Caki2 (cell line): ENCODE results near the gene MSH4. TPM values are rescaled to one million over a fixed set of nuclear protein-coding genes. Genes with fewer than 3 reads are reported as not detected.
"Not testable (repeated sequence)": the region's sequence is repeated elsewhere in the genome, so short reads cannot be mapped to it uniquely, and the experiment has no call there.

ENCODE experiments used
- DNase-seq: peaks from one replicate; pipeline ENCODE4 v3.0.0-alpha.2; 2015; ENCODE audit warnings: low read depth
- in situ Hi-C: cut with HindIII; loops from 2 replicates; pipeline ENCODE4 v1.10.0; 2016; ENCODE audit warnings: low sequenced_read_pairs, low pct_unique_long_range_greater_than_20kb, mixed read lengths
- total RNA-seq: library from RNA; depleted of rRNA; stranded (reverse); fragments of >200 nt; shearing (Covaris generic); gene quantifications from 2 replicates; pipeline ENCODE4 v1.2.3, GENCODE V29; 2014; ENCODE audit warnings: low replicate concordance; rRNA removed

Gene MSH4
- not detected in 2 replicates for total RNA-seq

DNA sequence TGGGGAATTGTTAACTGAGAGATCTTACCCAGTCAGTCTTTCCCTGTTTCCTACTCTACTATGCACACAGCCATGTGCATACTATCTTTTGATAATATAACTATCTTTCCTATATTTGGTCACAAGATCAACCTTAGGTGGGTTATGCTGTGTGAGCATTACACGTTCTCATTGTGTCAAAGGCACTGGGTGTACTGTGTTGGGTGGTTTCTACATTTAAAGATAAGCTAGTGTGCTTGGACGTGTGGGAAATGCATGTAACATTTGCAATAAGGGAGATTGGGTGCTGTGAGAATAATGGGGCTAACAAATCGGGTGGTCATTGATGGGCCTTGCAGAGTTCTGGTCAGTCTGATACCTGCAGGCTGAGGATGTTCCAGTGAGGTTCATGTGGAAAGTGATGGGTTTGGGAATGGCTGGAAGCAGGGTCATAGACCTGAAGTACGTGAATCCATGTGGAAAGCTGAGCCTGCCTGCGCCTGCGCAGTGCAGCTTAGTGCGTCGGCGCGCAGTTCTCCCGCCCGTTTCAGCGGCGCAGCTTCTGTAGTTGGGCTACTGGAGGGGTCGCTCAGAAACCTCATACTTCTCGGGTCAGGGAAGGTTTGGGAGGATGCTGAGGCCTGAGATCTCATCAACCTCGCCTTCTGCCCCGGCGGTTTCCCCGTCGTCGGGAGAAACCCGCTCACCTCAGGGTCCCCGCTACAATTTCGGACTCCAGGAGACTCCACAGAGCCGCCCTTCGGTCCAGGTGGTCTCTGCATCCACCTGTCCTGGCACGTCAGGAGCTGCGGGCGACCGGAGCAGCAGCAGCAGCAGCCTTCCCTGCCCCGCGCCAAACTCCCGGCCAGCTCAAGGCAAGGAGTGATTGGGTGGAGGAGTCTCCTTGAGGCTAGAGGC is at the start of gene MSH4:
MSH4 (plus strand) TSS at position 507 of the 897 bp plus-strand sequence; CDS start at position 611, 104 bp downstream.
- in situ Hi-C loops, result no loop called here
- no peak for DNase-seq

GRCh38 chr1:75757210-75757609 is 39.5 kb upstream of the MSH4 start:
- DNase-seq, in situ Hi-C loops: not testable (repeated sequence)

GRCh38 chr1:75758543-75758942 is 38.1 kb upstream of the MSH4 start:
- DNase-seq, in situ Hi-C loops: not testable (repeated sequence)

DNA sequence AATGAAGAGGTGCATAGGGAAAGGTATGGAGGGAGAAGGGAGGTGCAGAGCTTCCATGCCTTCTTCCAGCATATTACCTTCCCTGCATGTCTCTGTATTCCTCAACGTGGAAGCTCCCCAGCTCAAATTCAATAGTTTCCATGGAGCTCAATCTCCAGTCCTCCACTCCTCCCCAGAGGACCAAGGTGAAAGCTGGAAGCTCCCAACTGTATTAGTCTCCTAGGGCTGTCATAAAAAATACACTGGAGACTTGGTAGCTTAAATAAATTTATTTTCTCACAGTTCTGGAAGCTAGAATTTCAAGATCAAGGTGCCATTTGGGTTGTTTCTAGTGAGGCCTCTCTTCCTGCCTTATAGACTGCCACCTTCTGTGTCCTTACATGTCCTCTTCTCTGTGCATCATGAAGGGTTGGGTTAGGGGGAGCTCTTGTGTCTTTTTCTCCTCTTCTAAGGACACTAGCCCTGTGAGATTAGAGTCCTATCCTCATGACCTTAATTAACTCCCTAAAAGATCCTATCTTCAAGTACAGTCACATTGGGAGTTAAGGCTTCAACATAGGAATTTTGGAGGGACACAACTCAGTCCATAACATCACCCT is 32.5 kb upstream of the MSH4 start:
- in situ Hi-C loops, result no loop called here

DNA sequence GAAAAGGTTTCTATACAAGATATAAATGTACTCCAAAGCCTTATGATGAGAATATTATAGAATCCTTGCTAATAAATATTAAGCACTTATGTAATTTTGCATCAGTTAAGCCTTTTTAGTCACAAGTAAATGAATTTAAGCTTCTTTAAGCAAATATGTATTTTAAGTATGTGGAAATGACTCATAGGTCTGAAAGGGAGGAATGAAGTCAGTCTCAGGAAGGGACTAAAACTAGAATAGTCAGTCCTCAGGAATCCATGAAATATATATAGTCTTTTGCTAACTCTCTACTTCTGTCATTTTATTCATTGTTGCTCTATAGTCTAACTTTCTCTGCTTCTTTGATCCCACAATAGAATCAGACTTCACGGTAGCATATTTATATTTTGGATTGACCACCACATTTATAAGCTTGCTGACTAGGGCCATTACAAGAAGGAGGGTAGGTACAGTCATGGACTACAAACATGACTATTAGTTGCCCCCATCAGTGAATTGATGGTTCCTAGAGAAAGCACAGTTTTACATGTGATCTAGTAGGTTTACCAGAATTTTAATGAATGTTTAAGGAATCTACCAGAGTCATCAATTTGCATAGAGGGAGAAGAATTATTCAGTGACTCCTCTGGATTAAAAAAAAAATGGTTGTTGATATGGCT is 30.9 kb upstream of the MSH4 start:
- in situ Hi-C loops, result no loop called here
- no peak for DNase-seq

More for the DNA sequence above, 32.5 kb upstream of the MSH4 start:
- no peak for DNase-seq

GRCh38 chr1:75768016-75768415 is 28.7 kb upstream of the MSH4 start:
- no peak for DNase-seq
- in situ Hi-C loops, result no loop called here

- no peak for DNase-seq
- in situ Hi-C loops, result no loop called here
Observed at GRCh38 chr1:75770761-75771160, 25.9 kb upstream of the MSH4 start.

GRCh38 chr1:75771978-75772377 is 24.7 kb upstream of the MSH4 start:
- DNase-seq, result no peak
- in situ Hi-C loops, result no loop called here

DNA sequence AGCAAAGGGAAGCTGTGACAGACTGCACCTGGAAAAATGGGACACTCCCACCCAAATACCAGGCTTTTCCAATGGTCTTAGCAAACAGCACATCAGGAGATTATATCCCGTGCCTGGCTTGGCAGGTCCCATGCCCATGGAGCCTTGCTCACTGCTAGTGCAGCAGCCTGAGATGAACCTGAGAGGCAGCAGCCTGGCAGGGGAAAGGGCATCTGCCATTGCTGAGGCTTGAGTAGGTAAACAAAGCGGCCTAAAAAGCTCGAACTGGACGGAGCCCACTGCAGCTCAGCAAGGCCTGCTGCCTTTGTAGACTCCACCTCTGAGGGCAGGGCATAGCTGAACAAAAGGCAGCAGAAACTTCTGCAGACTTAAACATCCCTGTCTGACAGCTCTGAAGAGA is 18.9 kb upstream of the MSH4 start:
- in situ Hi-C loops, DNase-seq: not testable (repeated sequence)

- DNase-seq, in situ Hi-C loops: not testable (repeated sequence)
Observed at GRCh38 chr1:75778694-75779093, 18.0 kb upstream of the MSH4 start.

- DNase-seq, in situ Hi-C loops: not testable (repeated sequence)
Observed at GRCh38 chr1:75780183-75780582, 16.5 kb upstream of the MSH4 start.

DNA sequence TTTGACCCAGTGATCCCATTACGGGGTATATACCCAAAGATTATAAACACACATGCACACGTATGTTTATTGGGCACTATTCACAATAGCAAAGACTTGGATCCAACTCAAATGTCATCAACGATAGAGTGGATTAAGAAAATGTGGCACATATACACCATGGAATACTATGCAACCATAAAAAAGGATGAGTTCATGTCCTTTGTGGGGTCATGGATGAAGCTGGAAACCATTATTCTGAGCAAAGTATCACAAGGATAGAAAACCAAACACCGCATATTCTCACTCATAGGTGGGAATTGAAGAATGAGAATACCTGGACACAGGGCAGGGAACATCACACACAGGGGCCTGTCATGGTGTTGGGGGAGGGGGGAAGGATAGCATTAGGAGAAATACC is 12.8 kb upstream of the MSH4 start:
- in situ Hi-C loops, DNase-seq: not testable (repeated sequence)

GRCh38 chr1:75785320-75785982 is 11.2 kb upstream of the MSH4 start:
- no peak for DNase-seq
- in situ Hi-C loops, result no loop called here

DNA sequence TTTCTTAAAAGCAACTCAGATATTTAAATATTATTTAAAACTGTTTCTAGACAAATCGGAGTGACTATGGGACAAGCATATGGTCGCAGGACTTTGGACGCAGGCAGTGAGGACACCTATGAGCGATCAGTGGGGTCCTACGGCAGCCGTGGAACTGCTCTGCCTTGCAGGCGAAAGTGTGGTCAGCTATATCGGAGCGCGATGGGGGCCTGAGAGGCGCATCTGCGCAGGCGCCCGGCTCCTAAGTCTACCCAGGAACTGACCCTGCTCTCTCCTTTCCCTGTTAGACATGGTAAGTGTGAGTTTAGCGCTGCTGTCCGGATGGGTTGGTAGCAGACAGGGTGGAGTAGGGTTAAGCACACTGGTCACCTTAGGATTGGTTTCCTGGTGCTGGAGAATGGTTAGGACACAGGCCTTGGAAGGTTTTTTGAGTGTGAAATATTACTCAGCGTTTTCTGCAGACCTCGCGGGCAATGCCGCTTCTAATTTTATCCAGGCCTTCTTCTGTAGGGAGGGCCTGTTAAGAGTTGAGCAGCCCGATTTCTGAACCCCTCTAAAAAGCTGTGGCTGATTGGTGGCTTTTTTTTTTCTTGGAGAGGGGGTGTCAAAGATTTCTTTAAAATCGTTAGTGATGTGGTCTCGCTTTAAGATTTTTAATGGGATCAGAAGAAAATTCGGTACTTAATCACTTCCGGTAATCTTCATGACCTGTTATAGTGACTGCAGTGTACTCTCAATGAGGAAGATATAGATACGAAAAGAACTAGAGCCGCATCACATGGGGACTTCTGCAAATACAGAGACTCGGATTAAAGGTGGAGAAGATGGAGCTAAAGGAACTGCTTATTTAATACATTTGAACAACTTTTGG is 10.5 kb upstream of the MSH4 start, which contains the start of gene RABGGTB:
RABGGTB (plus strand) TSS at position 274 of the 871 bp plus-strand sequence; CDS start at position 290, 16 bp downstream.
- peak; percentile 85 for DNase-seq
- in situ Hi-C loops, result no loop called here

GRCh38 chr1:75786901-75787493 is 9.7 kb upstream of the MSH4 start:
- no peak for DNase-seq
- in situ Hi-C loops, result no loop called here

DNA sequence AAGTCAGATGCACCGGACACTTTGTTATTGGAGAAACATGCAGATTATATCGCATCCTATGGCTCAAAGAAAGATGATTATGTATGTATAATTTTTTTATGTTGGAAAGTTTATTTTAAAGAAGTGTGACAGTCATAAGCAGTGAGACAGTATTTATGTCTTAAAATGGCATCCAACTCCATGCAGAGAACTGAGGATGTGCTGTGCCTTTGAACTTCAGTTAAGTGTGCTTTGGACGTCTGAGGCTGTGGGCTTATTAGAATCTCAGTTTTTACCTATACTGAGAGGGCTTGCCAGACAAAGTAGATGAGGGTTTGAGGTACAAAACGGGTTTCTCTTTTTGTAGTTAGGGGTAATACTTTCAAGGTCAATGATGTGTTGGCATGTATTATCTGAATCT is 9.2 kb upstream of the MSH4 start:
- in situ Hi-C loops, result no loop called here
- DNase-seq, result no peak

GRCh38 chr1:75789988-75790387 is 6.7 kb upstream of the MSH4 start:
- DNase-seq, result no peak
- in situ Hi-C loops, result no loop called here
